ENCODE results near the gene CXXC1. TPM values are rescaled to one million over a fixed set of nuclear protein-coding genes. Genes with fewer than 3 reads are reported as not detected.

Gene CXXC1
- total and polyA plus RNA-seq, 2 of the 13 experiments (the other 11 are each of a cell fraction or from before 2014, with no cell fraction given) = 32.9 to 39.0 TPM

GRCh38 chr18:50268022-50268747 is 19.3 kb downstream of the CXXC1 start (continued):
- TF ChIP-seq ZNF331 (CRISPR knock-in tag; IDR thresholded peaks at IDR 0.05) = no peak

GRCh38 chr18:50266248-50266704 is 21.2 kb downstream of the CXXC1 start, which contains the start of gene CFAP53:
Gene CFAP53, minus strand, starts transcription at chr18:50266495. Its CDS starts 91 bp downstream, at chr18:50266404.
- H3K9ac ChIP-seq (ENCODE audit: insufficient read depth, low read depth, low read length) = peak within 1 kb of the TSS; percentile 66
- H3K4me3 ChIP-seq (replicated peaks in 1 of 3; ENCODE audit: insufficient read depth in 1 of 3, low read depth in 2 of 3, low read length in 3 of 3) = peak within 1 kb of the TSS; percentile 74 to 85 (median 78)
- in situ Hi-C loops (cut with HindIII; ENCODE audit: extremely low pct_ligation_motif_present, low pct_unique_long_range_greater_than_20kb) = no loop called here
- no peak within 1 kb of the TSS for H2AFZ ChIP-seq (ENCODE audit: low read length)
- ChIA-PET CTCF (ENCODE audit: low intra/inter-chr PET ratio, low total read pairs) (no interaction called here), POLR2A (interaction anchor here (1.3 kb wide), 1 partner anchor 15 kb away, joined by 11 read pairs; the partner anchor contains the start of gene MBD1)
- BruUV-seq (replicated peaks) = no TSS peak
- peak; percentile 47 for FAIRE-seq
- intact Hi-C loops (cut with micrococcal nuclease; ENCODE audit: unreplicated experiment) = loop anchor here (1.0 to 2.0 kb wide), 2 partner anchors 15 to 43 kb away; partner anchors contain the start of gene MBD1
- H3K36me3 ChIP-seq (replicated peaks in 1 of 2; ENCODE audit: control insufficient read depth in 1 of 2, insufficient read depth in 2 of 2, low read length in 2 of 2) = peaks cover 5 to 20% of the 10 kb centered on the region in 2 experiments; a peak in 3 of 5 replicates
- no peaks in the 10 kb centered on the region for H3K79me2 ChIP-seq (ENCODE audit: insufficient read depth, low read length)
- H4K20me1 ChIP-seq (ENCODE audit: insufficient read depth, low read length) = no peaks in the 10 kb centered on the region
- no peak within 1 kb of the TSS for H3K27ac ChIP-seq (ENCODE audit: extremely low read length, insufficient read depth, low read length)
- no peaks in the 10 kb centered on the region for H3K9me3 ChIP-seq (ENCODE audit: low read length)
- H3K4me2 ChIP-seq (ENCODE audit: low read depth, low read length) = peak within 1 kb of the TSS; percentile 97
- H3K27me3 ChIP-seq (ENCODE audit: control insufficient read depth in 1 of 2, insufficient read depth in 2 of 2, low read length in 2 of 2) = no peaks in the 10 kb centered on the region; a peak in 1 of 5 replicates
- peak; percentile 81 for DNase-seq (ENCODE audit: low spot score)
- 2% methylated on average over 12 of the region's 37 CpGs for WGBS (ENCODE audit: low lambda C conversion rate)
- peak; percentile 99 for ATAC-seq
- H3K4me1 ChIP-seq (ENCODE audit: insufficient read depth, low read length) = peaks cover 13% of the 10 kb centered on the region
- TF ChIP-seq ATM (IDR thresholded peaks at IDR 0.05; ENCODE audit: borderline replicate concordance) = no peak
- no peak for TF ChIP-seq ZNF772 (CRISPR knock-in tag; IDR thresholded peaks at IDR 0.05)
- TF ChIP-seq NR2F6 (IDR thresholded peaks at IDR 0.05) = no peak
- no peak; the same call in 1 of the 2 replicates for TF ChIP-seq NR2F6 (CRISPR knock-in tag; IDR thresholded peaks at IDR 0.05)
- TF ChIP-seq SPEN (CRISPR knock-in tag; IDR thresholded peaks at IDR 0.05; ENCODE audit: low read depth) = peak; percentile 72
- TF ChIP-seq ZBTB44 (CRISPR knock-in tag; IDR thresholded peaks at IDR 0.05) = no peak
- peak; percentile 77; the same call in 1 of the 2 replicates for TF ChIP-seq AKAP8 (CRISPR knock-in tag; IDR thresholded peaks at IDR 0.05)
- TF ChIP-seq TRIM24 (CRISPR knock-in tag; IDR thresholded peaks at IDR 0.05) = no peak
- peak; percentile 93 for TF ChIP-seq RFX1 (IDR thresholded peaks at IDR 0.05)
- TF ChIP-seq GLI4 (CRISPR knock-in tag; IDR thresholded peaks at IDR 0.05; ENCODE audit: borderline replicate concordance) = no peak
- peak; percentile 48; the same call in 1 of the 2 replicates for TF ChIP-seq HDAC2 (CRISPR knock-in tag; IDR thresholded peaks at IDR 0.05)
- TF ChIP-seq RORA (CRISPR knock-in tag; IDR thresholded peaks at IDR 0.05) = no peak
- no peak for TF ChIP-seq ATF7 (IDR thresholded peaks at IDR 0.05)
- no peak for TF ChIP-seq ATF7 (CRISPR knock-in tag; IDR thresholded peaks at IDR 0.05)
- no peak for TF ChIP-seq SP1 (IDR thresholded peaks at IDR 0.05)
- peak; percentile 60 for TF ChIP-seq SP1 (CRISPR knock-in tag; IDR thresholded peaks at IDR 0.05)
- TF ChIP-seq ZIK1 (CRISPR knock-in tag; IDR thresholded peaks at IDR 0.05; ENCODE audit: borderline replicate concordance, low read depth) = no peak
- TF ChIP-seq ELF1 (CRISPR knock-in tag; IDR thresholded peaks at IDR 0.05) = peak; percentile 91
- TF ChIP-seq SMAD1 (CRISPR knock-in tag; IDR thresholded peaks at IDR 0.05; ENCODE audit: borderline replicate concordance, low read depth) = no peak
- TF ChIP-seq KLF16 (CRISPR knock-in tag; IDR thresholded peaks at IDR 0.05) = peak in 1 of 2 experiments; percentile 94; a peak in 3 of 4 replicates
- no peak for TF ChIP-seq ZNF34 (CRISPR knock-in tag; IDR thresholded peaks at IDR 0.05; ENCODE audit: borderline replicate concordance)
- no peak for TF ChIP-seq KDM3A (CRISPR knock-in tag; IDR thresholded peaks at IDR 0.05; ENCODE audit: low read depth)
- 0 out of 2 replicates have a peak, but pooled peaks have one; percentile 46 for TF ChIP-seq CC2D1A (CRISPR knock-in tag; IDR thresholded peaks at IDR 0.05)
- TF ChIP-seq IKZF4 (CRISPR knock-in tag; IDR thresholded peaks at IDR 0.05; ENCODE audit: borderline replicate concordance, low read depth, not compliant biosample characterization) = no peak
